ENCODE results near the gene MYBPHL. TPM values are rescaled to one million over a fixed set of nuclear protein-coding genes. Genes with fewer than 3 reads are reported as not detected.

Gene MYBPHL
- total RNA-seq, 1 donor from 2014 or later, result 0.29 TPM

GRCh38 chr1:109350182-109350581, 43.4 kb upstream of the MYBPHL start:
- Mint-ChIP-seq H3K27me3 (no peaks in the 10 kb centered on the region), H3K4me3 (ENCODE audit: low read depth) (no peak overlapping the region), H3K36me3 (ENCODE audit: insufficient read depth) (peaks cover 26% of the 10 kb centered on the region), H3K27ac (no peak overlapping the region), H3K9me3 (ENCODE audit: low read depth) (no peaks in the 10 kb centered on the region), H3K4me1 (ENCODE audit: low read depth) (no peaks in the 10 kb centered on the region)
- DNase-seq (ENCODE audit: low spot score, unreplicated experiment), result no peak
- no peak for TF ChIP-seq CTCF (IDR thresholded peaks at IDR 0.05; ENCODE audit: unreplicated experiment)

- no peaks in the 10 kb centered on the region for H3K27me3 Mint-ChIP-seq
- no peak for TF ChIP-seq CTCF (IDR thresholded peaks at IDR 0.05; ENCODE audit: unreplicated experiment)
Measured at GRCh38 chr1:109347511-109347910, 40.7 kb upstream of the MYBPHL start.

GRCh38 chr1:109341944-109342930, 35.4 kb upstream of the MYBPHL start:
- Mint-ChIP-seq H3K4me3 (ENCODE audit: low read depth) (no peak overlapping the region), H3K27me3 (no peaks in the 10 kb centered on the region), H3K9me3 (ENCODE audit: low read depth) (no peaks in the 10 kb centered on the region), H3K36me3 (ENCODE audit: insufficient read depth) (peaks cover 38% of the 10 kb centered on the region), H3K4me1 (ENCODE audit: low read depth) (no peaks in the 10 kb centered on the region), H3K27ac (no peak overlapping the region)
- TF ChIP-seq CTCF (IDR thresholded peaks at IDR 0.05; ENCODE audit: unreplicated experiment), result no peak
- no peak for DNase-seq (ENCODE audit: low spot score, unreplicated experiment)

More at GRCh38 chr1:109347511-109347910, 40.7 kb upstream of the MYBPHL start:
- no peaks in the 10 kb centered on the region for H3K4me1 Mint-ChIP-seq (ENCODE audit: low read depth)
- peaks cover 28% of the 10 kb centered on the region for H3K36me3 Mint-ChIP-seq (ENCODE audit: insufficient read depth)
- no peaks in the 10 kb centered on the region for H3K9me3 Mint-ChIP-seq (ENCODE audit: low read depth)
- H3K27ac Mint-ChIP-seq, result no peak overlapping the region
- DNase-seq (ENCODE audit: low spot score, unreplicated experiment), result no peak
- no peak overlapping the region for H3K4me3 Mint-ChIP-seq (ENCODE audit: low read depth)

- peaks cover 44% of the 10 kb centered on the region for H3K36me3 Mint-ChIP-seq (ENCODE audit: insufficient read depth)
- no peak overlapping the region for H3K4me3 Mint-ChIP-seq (ENCODE audit: low read depth)
- no peaks in the 10 kb centered on the region for H3K9me3 Mint-ChIP-seq (ENCODE audit: low read depth)
- H3K4me1 Mint-ChIP-seq (ENCODE audit: low read depth), result no peaks in the 10 kb centered on the region
- no peak for TF ChIP-seq CTCF (IDR thresholded peaks at IDR 0.05; ENCODE audit: unreplicated experiment)
- no peak overlapping the region for H3K27ac Mint-ChIP-seq
- H3K27me3 Mint-ChIP-seq, result no peaks in the 10 kb centered on the region
- no peak for DNase-seq (ENCODE audit: low spot score, unreplicated experiment)
Measured at GRCh38 chr1:109338608-109339007, 31.8 kb upstream of the MYBPHL start.

- no peak overlapping the region for H3K27ac Mint-ChIP-seq
- no peaks in the 10 kb centered on the region for H3K4me1 Mint-ChIP-seq (ENCODE audit: low read depth)
- H3K27me3 Mint-ChIP-seq, result no peaks in the 10 kb centered on the region
- H3K9me3 Mint-ChIP-seq (ENCODE audit: low read depth), result peaks cover 5% of the 10 kb centered on the region
- H3K36me3 Mint-ChIP-seq (ENCODE audit: insufficient read depth), result peaks cover 49% of the 10 kb centered on the region
- no peak for DNase-seq (ENCODE audit: low spot score, unreplicated experiment)
- no peak for TF ChIP-seq CTCF (IDR thresholded peaks at IDR 0.05; ENCODE audit: unreplicated experiment)
- H3K4me3 Mint-ChIP-seq (ENCODE audit: low read depth), result no peak overlapping the region
Measured at GRCh38 chr1:109338091-109338490, 31.3 kb upstream of the MYBPHL start.
